ENCODE data around the gene ACE2. TPM values are rescaled to one million over a fixed set of nuclear protein-coding genes. Genes with fewer than 3 reads are reported as not detected.

Gene ACE2
- total RNA-seq, 1 experiment from 2014 or later: not detected

GRCh38 chrX:15602761-15603160 is 2.0 kb upstream of the ACE2 start:
- Histone ChIP-seq H3K27ac (ENCODE audit: insufficient read length, low read depth, low read length) (no peak overlapping the region), H4K5ac (ENCODE audit: insufficient read length, low read depth, low read length) (no peak overlapping the region), H2BK20ac (ENCODE audit: low read depth, low read length, poor library complexity, severe bottlenecking) (no peak overlapping the region), H3K27me3 (ENCODE audit: insufficient read depth, low read length) (no peaks in the 10 kb centered on the region), H3K18ac (ENCODE audit: insufficient read length, low read depth, low read length) (no peak overlapping the region), H3K79me2 (ENCODE audit: insufficient read depth, low read length) (no peaks in the 10 kb centered on the region), H3K9me3 (ENCODE audit: control insufficient read depth, low read depth, low read length) (no peaks in the 10 kb centered on the region), H2AK5ac (ENCODE audit: insufficient read length, low read length) (no peak overlapping the region), H3K4me2 (ENCODE audit: insufficient read depth, insufficient read length, low read length) (no peak overlapping the region), H3T11ph (ENCODE audit: low read length) (no peak overlapping the region), H3K56ac (ENCODE audit: insufficient read length, low read depth, low read length) (no peak overlapping the region), H3K9ac (ENCODE audit: extremely low read depth, insufficient read length, low read length) (no peak overlapping the region), H2BK120ac (ENCODE audit: low read depth, low read length, poor library complexity, severe bottlenecking) (no peak overlapping the region), H3K23me2 (ENCODE audit: insufficient read length, low read depth, low read length, poor library complexity, severe bottlenecking) (no peaks in the 10 kb centered on the region), H3K4me1 (ENCODE audit: insufficient read depth, low read length) (no peaks in the 10 kb centered on the region; the same call in 1 of the 2 replicates), H2BK15ac (ENCODE audit: low read depth, low read length) (no peak overlapping the region), H3K23ac (ENCODE audit: insufficient read length, low read depth, low read length) (no peak overlapping the region), H2AFZ (ENCODE audit: low read length) (no peak overlapping the region), H4K20me1 (ENCODE audit: control insufficient read depth, insufficient read depth, insufficient read length) (no peaks in the 10 kb centered on the region), H4K91ac (ENCODE audit: insufficient read length, low read depth, low read length) (no peak overlapping the region), H3K4ac (ENCODE audit: low read depth, low read length) (no peak overlapping the region), H2BK5ac (ENCODE audit: insufficient read length, low read length) (no peak overlapping the region), H3K14ac (ENCODE audit: insufficient read depth, low read length) (no peak overlapping the region), H3K79me1 (ENCODE audit: insufficient read depth, low read depth, low read length, poor library complexity, severe bottlenecking) (no peaks in the 10 kb centered on the region), H2BK12ac (ENCODE audit: insufficient read length, low read depth, low read length) (no peak overlapping the region), H4K8ac (replicated peaks; ENCODE audit: insufficient read length, low read depth, low read length) (no peak overlapping the region)
- Mint-ChIP-seq H3K27ac (no peak overlapping the region), H3K4me1 (peaks cover 3 to 6% of the 10 kb centered on the region in 2 experiments; a peak in 2 of 4 replicates), H3K36me3 (ENCODE audit: insufficient read depth in 1 of 3, low read depth in 3 of 3) (no peaks in the 10 kb centered on the region), H3K27me3 (ENCODE audit: low read depth) (no peaks in the 10 kb centered on the region), H3K9me3 (no peaks in the 10 kb centered on the region), H3K4me3 (no peak overlapping the region)
- WGBS (ENCODE audit: extremely low coverage, insufficient read length, low lambda C conversion rate): no CpG with 5 or more reads among the region's 5 CpGs
- no peak for DNase-seq
- no peak for TF ChIP-seq CTCF (conservative IDR thresholded peaks at IDR 0.05)

All from H9 (cell line).